Testis (tissue), 3 donors: ENCODE data around the gene INAFM2. TPM values are rescaled to one million over a fixed set of nuclear protein-coding genes. Genes with fewer than 3 reads are reported as not detected.

Experiments used
- DNase-seq: peaks from one replicate; pipeline ENCODE4 v3.0.0-alpha.2; 2019
- H3K27ac ChIP-seq, 2 donors: fragments of 200-600 bp; sonication (generic); one replicate each; pipeline ENCODE4 v1.5.1; 2019
- H3K27me3 ChIP-seq: fragments of 200-600 bp; sonication (generic); one replicate; pipeline ENCODE4 v1.5.1; 2019
- H3K36me3 ChIP-seq: fragments of 200-600 bp; sonication (generic); one replicate; pipeline ENCODE4 v1.5.1; 2017; ENCODE audit warnings: low read depth; ENCODE audit errors: missing control alignments
- H3K4me1 ChIP-seq: fragments of 200-600 bp; sonication (generic); one replicate; pipeline ENCODE4 v1.5.1; 2019
- H3K4me3 ChIP-seq, 2 donors: fragments of 200-600 bp; sonication (generic); one replicate each; pipeline ENCODE4 v1.5.1; 2017 to 2019
- H3K9me3 ChIP-seq: fragments of 200-600 bp; sonication (generic); one replicate; pipeline ENCODE4 v1.5.1; 2017
- POLR2A ChIP-seq: fragments of 450-650 bp; IDR thresholded peaks from one replicate; pipeline ENCODE4 v1.6.1; 2017; ENCODE audit warnings: antibody characterized with exemption, mild to moderate bottlenecking, moderate library complexity
- WGBS, 2 donors: methylation state at CpG; one replicate each; pipeline ENCODE4 v1.1.5; 2018; 5-methylcytosine and 5-hydroxymethylcytosine counted together
- intact Hi-C: fragments of 100-400 bp; cut with DNase I; formaldehyde crosslinking; loops from one replicate; pipeline ENCODE4 v1.15.1; 2023; ENCODE audit warnings: low total_unique reads
- polyA plus RNA-seq: library from polyadenylated mRNA; stranded (reverse); fragments of 350-450 nt; fragmentation: Illumina TruSeq; extraction: RNeasy Lipid Tissue Mini Kit (QIAGEN cat#74804); gene quantifications from one replicate; pipeline ENCODE4 v1.2.3, GENCODE V29; 2014; ENCODE audit warnings: low read depth, low replicate concordance; ENCODE audit not compliant: insufficient read depth
- total RNA-seq, 2 donors: library from RNA; depleted of rRNA; stranded (reverse); fragments of >200 nt; gene quantifications; one replicate each; pipeline ENCODE4 v1.2.3, GENCODE V29; 2016
- TF ChIP-seq, protein P1 (sequence below), 3 experiments: fragments of 450-650 bp in 2 of 3; fragments of 200-600 bp in 1 of 3; sonication (generic) in 1 of 3; IDR thresholded peaks; one replicate each; pipeline ENCODE4 v1.5.1; 2016 to 2019; ENCODE audit warnings: antibody characterized with exemption in 3 of 3, mild to moderate bottlenecking in 2 of 3, moderate library complexity in 1 of 3

INAFM2 gene
- total and polyA plus RNA-seq, 3 donors from 2014 or later, result 31.8 to 49.8 (median 43.4) TPM

DNA sequence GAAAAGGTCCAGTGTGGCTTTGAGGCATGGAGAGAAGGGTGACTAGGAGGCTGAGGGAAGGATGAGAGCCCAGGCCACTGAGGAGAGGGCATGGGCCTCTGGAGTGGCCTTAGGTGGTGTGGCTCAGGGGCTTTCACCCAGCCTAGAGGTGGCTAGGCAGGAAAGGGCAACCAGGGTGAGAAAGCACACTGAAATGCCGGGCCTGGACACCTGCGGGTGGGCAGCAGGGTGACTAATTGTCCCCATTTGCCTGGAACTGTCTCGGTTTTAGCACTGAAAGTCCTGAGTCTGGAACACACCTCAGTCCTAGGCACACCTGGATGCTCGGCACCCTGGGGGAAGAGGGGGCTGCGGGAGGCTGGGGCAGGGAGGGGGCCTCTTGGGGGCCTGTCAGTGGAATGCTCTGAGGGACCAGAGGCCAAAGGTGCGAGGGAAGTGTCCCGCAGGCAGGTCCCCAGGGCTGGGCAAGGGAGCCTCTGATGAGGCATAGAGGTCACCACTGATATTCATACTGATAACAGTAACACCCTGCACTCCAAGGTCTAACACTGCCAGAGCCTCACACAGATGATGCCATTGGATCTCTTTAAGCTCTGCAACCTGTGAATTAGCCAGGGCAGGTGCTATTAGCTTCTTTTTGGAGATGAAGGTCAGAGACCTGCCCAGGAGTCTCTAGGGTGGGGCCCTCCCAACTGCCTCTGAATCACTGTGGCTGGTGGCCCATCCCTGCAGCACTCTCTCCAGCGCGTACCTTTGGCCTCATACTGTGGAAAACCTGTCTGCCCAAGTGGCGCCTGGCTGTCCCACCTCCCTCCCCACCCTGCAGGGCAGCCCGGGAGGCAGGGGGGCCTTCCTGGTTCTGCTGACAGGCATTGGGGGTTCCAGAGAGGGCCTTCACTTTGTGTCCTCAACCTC is 24.3 kb downstream of the INAFM2 start:
- TF ChIP-seq, protein P1, sequence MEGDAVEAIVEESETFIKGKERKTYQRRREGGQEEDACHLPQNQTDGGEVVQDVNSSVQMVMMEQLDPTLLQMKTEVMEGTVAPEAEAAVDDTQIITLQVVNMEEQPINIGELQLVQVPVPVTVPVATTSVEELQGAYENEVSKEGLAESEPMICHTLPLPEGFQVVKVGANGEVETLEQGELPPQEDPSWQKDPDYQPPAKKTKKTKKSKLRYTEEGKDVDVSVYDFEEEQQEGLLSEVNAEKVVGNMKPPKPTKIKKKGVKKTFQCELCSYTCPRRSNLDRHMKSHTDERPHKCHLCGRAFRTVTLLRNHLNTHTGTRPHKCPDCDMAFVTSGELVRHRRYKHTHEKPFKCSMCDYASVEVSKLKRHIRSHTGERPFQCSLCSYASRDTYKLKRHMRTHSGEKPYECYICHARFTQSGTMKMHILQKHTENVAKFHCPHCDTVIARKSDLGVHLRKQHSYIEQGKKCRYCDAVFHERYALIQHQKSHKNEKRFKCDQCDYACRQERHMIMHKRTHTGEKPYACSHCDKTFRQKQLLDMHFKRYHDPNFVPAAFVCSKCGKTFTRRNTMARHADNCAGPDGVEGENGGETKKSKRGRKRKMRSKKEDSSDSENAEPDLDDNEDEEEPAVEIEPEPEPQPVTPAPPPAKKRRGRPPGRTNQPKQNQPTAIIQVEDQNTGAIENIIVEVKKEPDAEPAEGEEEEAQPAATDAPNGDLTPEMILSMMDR (IDR thresholded peaks at IDR 0.05), result no peak
- no peak for TF ChIP-seq POLR2A
- Histone ChIP-seq H3K9me3 (no peaks in the 10 kb centered on the region), H3K4me1 (no peaks in the 10 kb centered on the region), H3K27me3 (no peaks in the 10 kb centered on the region), H3K4me3 (no peak overlapping the region), H3K27ac (no peak overlapping the region), H3K36me3 (no peaks in the 10 kb centered on the region)
- DNase-seq, result no peak
- intact Hi-C loops, result no loop called here
- WGBS, 2 donors, result 88% methylated on average over 6 to 11 of the region's 11 CpGs

DNA sequence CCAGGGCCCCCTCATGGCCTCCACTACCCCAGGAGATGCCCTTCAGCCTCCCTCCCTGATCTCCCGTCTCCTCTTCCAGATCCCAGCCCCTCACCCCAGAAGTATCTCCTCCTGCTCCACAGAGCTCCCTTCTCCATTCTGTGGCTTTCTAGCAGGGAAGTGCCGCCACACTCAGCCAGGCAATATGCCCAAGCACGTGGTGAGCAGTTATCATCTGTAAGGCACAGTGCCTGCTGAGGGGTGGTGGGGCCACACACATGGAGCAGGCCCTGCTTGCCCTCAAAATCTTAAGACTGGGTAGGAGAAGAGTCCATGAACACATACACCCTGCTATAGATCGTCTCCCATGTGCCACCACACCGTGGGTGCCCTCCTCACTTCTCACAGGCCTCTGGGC is 25.0 kb downstream of the INAFM2 start:
- Histone ChIP-seq H3K4me3 (no peak overlapping the region), H3K27ac (no peak overlapping the region), H3K4me1 (peaks cover under 1% of the 10 kb centered on the region), H3K36me3 (no peaks in the 10 kb centered on the region), H3K9me3 (no peaks in the 10 kb centered on the region), H3K27me3 (no peaks in the 10 kb centered on the region)
- intact Hi-C loops, result no loop called here
- WGBS, 2 donors, result 79 to 80% methylated on average over 5 of the region's 5 CpGs
- DNase-seq, result no peak
- TF ChIP-seq, protein P1 (IDR thresholded peaks at IDR 0.05), result no peak
- no peak for TF ChIP-seq POLR2A

DNA sequence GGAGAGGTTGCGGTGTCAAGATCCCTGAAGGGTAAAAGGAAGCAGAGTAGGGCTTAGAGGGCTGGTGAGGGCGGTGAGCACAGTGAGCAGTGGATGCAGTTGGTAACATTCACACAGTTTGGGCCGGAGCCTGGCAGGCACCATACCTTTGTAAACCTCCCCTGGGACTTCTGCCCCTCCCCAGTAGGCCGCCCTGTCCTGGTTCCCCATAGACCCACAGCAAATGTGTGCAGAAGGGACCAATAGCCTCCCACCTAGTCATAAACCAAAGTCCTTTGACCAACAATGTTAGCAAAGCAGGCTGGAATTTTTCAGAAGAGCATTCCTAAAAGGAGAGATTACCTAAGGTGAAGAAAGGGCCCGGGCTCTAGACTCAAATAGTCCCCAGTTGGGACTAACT is 25.7 kb downstream of the INAFM2 start:
- Histone ChIP-seq H3K27me3 (no peaks in the 10 kb centered on the region), H3K4me3 (no peak overlapping the region), H3K4me1 (peaks cover 6% of the 10 kb centered on the region), H3K9me3 (no peaks in the 10 kb centered on the region), H3K36me3 (no peaks in the 10 kb centered on the region), H3K27ac (no peak overlapping the region)
- intact Hi-C loops, result no loop called here
- no peak for DNase-seq
- 80 to 96% methylated on average over 5 of the region's 5 CpGs for WGBS, 2 donors
- TF ChIP-seq, protein P1 (IDR thresholded peaks at IDR 0.05), result no peak
- TF ChIP-seq POLR2A, result no peak

DNA sequence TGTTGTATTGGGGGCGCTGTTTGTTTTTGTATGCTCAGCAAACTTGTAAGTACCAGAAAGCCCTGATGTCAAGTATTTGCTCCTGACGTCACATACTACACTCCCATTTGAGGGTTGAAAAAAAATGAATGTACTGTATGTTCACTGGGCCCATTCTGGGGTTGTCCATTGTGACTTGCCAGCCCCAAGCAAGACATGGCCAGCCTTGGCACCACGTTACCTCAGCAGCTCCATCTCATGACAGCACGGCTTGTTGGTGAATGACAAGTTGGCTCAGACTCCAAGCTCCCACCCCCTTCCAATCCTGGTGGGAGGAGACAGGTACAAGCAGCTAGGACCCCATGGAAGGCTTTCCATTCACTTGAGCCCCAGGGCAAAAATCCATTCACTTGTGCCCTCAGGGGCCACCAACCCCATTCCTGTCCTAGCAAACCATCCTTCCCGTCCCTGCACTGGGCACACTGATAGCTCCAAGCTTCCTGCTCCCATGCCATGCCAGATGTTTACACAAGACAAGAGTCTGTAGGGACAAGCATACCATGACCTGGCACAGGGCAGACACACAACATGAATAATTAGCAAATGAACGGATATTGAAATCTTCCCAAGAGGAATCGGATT is 28.9 kb downstream of the INAFM2 start:
- no peaks in the 10 kb centered on the region for H3K36me3 ChIP-seq
- H3K27me3 ChIP-seq, result no peaks in the 10 kb centered on the region
- no peak for DNase-seq
- TF ChIP-seq, protein P1 (IDR thresholded peaks at IDR 0.05), result no peak
- TF ChIP-seq POLR2A, result no peak
- H3K4me3 ChIP-seq, result no peak overlapping the region
- WGBS, 2 donors, result 91 to 96% methylated on average over 6 to 7 of the region's 7 CpGs
- intact Hi-C loops, result no loop called here
- peaks cover 12% of the 10 kb centered on the region for H3K4me1 ChIP-seq
- H3K27ac ChIP-seq, result no peak overlapping the region
- no peaks in the 10 kb centered on the region for H3K9me3 ChIP-seq
